MM.1S (cell line): ENCODE measurements around the gene FCRL1.

Source experiments
- DNase-seq: peaks from one replicate; pipeline ENCODE4 v3.0.0-alpha.2; 2015
- H2AFZ ChIP-seq: fragments of 300-600 bp; sonication (generic); 2 replicates; pipeline ENCODE4 v1.6.0; 2016; ENCODE audit warnings: antibody characterized with exemption, low read length
- H3F3A ChIP-seq: fragments of 300-600 bp; sonication (generic); 2 replicates; pipeline ENCODE4 v1.6.1; 2016; ENCODE audit warnings: mild to moderate bottlenecking, antibody characterized with exemption, low read length, moderate library complexity, mixed read lengths; ENCODE audit not compliant: insufficient read depth
- H3K27ac ChIP-seq: fragments of 300-600 bp; sonication (generic); 2 replicates; pipeline ENCODE4 v1.5.1; 2016; ENCODE audit warnings: mild to moderate bottlenecking, low read length
- H3K27me3 ChIP-seq: fragments of 300-600 bp; sonication (generic); replicated peaks from 2 replicates; pipeline ENCODE4 v1.6.0; 2016; ENCODE audit warnings: low read length; ENCODE audit not compliant: insufficient read depth
- H3K36me3 ChIP-seq: fragments of 300-600 bp; sonication (generic); replicated peaks from 2 replicates; pipeline ENCODE4 v1.6.1; 2016; ENCODE audit warnings: mild to moderate bottlenecking, low read length, mixed read lengths; ENCODE audit not compliant: insufficient read depth
- H3K4me1 ChIP-seq: fragments of 300-600 bp; sonication (generic); 2 replicates; pipeline ENCODE4 v1.6.1; 2016; ENCODE audit warnings: low read length, mixed read lengths
- H3K4me2 ChIP-seq: fragments of 300-600 bp; sonication (generic); 2 replicates; pipeline ENCODE4 v1.6.0; 2016; ENCODE audit warnings: low read depth, low read length
- H3K4me3 ChIP-seq: fragments of 300-600 bp; sonication (generic); 2 replicates; pipeline ENCODE4 v1.5.1; 2016; ENCODE audit warnings: low read length, mixed read lengths
- H3K79me2 ChIP-seq: fragments of 300-600 bp; sonication (generic); 2 replicates; pipeline ENCODE4 v1.6.1; 2016; ENCODE audit warnings: mixed run types, low read length, mixed read lengths
- H3K9ac ChIP-seq: fragments of 300-600 bp; sonication (generic); 2 replicates; pipeline ENCODE4 v1.6.1; 2016; ENCODE audit warnings: low read length, mixed read lengths
- H3K9me2 ChIP-seq: fragments of 300-600 bp; sonication (generic); replicated peaks from 2 replicates; pipeline ENCODE4 v1.6.1; 2016; ENCODE audit warnings: mild to moderate bottlenecking, low read length, mixed read lengths; ENCODE audit not compliant: insufficient read depth
- H3K9me3 ChIP-seq: fragments of 300-600 bp; sonication (generic); replicated peaks from 2 replicates; pipeline ENCODE4 v1.6.1; 2016; ENCODE audit warnings: mild to moderate bottlenecking, low read length, mixed read lengths; ENCODE audit not compliant: insufficient read depth
- H4K20me1 ChIP-seq: fragments of 300-600 bp; sonication (generic); 2 replicates; pipeline ENCODE4 v1.6.1; 2016; ENCODE audit warnings: mild to moderate bottlenecking, low read length, moderate library complexity, mixed read lengths; ENCODE audit not compliant: insufficient read depth
- CTCF ChIP-seq: fragments of 300-600 bp; sonication (generic); IDR thresholded peaks from 2 replicates; pipeline ENCODE4 v1.5.1; 2016; ENCODE audit warnings: antibody characterized with exemption, low read length, mixed read lengths
- EZH2 ChIP-seq: fragments of 300-600 bp; sonication (generic); optimal IDR thresholded peaks from 2 replicates; pipeline ENCODE3; 2017; ENCODE audit warnings: low read depth, mild to moderate bottlenecking, antibody characterized with exemption, low read length, mixed read lengths
- EZH2phosphoT487 ChIP-seq: fragments of 300-600 bp; sonication (generic); IDR thresholded peaks from 2 replicates; pipeline ENCODE4 v1.6.1; 2018; ENCODE audit warnings: antibody characterized with exemption, low read length

Gene FCRL1

GRCh38 chr1:157856538-157856937 is 36.6 kb upstream of the FCRL1 start:
- H3K9ac ChIP-seq, result no peak overlapping the region
- no peak for DNase-seq
- H3K79me2 ChIP-seq, result no peaks in the 10 kb centered on the region
- H3K9me2 ChIP-seq, result no peaks in the 10 kb centered on the region
- H4K20me1 ChIP-seq, result no peaks in the 10 kb centered on the region
- H2AFZ ChIP-seq, result no peak overlapping the region
- no peaks in the 10 kb centered on the region for H3F3A ChIP-seq
- H3K36me3 ChIP-seq, result no peaks in the 10 kb centered on the region
- no peaks in the 10 kb centered on the region for H3K4me1 ChIP-seq
- no peak overlapping the region for H3K4me2 ChIP-seq
- TF ChIP-seq EZH2phosphoT487 (no peak), CTCF (no peak), EZH2 (no peak)
- no peaks in the 10 kb centered on the region for H3K27me3 ChIP-seq
- no peaks in the 10 kb centered on the region for H3K9me3 ChIP-seq
- H3K4me3 ChIP-seq, result no peak overlapping the region
- H3K27ac ChIP-seq, result no peak overlapping the region

GRCh38 chr1:157852476-157852875 is 32.6 kb upstream of the FCRL1 start:
- Histone ChIP-seq H3K9me2 (no peaks in the 10 kb centered on the region), H3K79me2 (no peaks in the 10 kb centered on the region), H3K27me3 (no peaks in the 10 kb centered on the region), H3F3A (peaks cover 14% of the 10 kb centered on the region), H3K4me2 (no peak overlapping the region), H3K27ac (no peak overlapping the region), H3K9me3 (no peaks in the 10 kb centered on the region), H2AFZ (no peak overlapping the region), H3K36me3 (no peaks in the 10 kb centered on the region), H3K4me1 (peaks cover 15% of the 10 kb centered on the region), H3K9ac (no peak overlapping the region), H4K20me1 (no peaks in the 10 kb centered on the region), H3K4me3 (no peak overlapping the region)
- TF ChIP-seq CTCF (no peak), EZH2phosphoT487 (no peak), EZH2 (no peak)
- DNase-seq, result no peak

- peak overlapping the region; percentile 52 for H2AFZ ChIP-seq
- no peaks in the 10 kb centered on the region for H3K36me3 ChIP-seq
- H3K9me3 ChIP-seq, result no peaks in the 10 kb centered on the region
- H3K9me2 ChIP-seq, result no peaks in the 10 kb centered on the region
- no peaks in the 10 kb centered on the region for H4K20me1 ChIP-seq
- DNase-seq, result peak; percentile 70
- H3K79me2 ChIP-seq, result no peaks in the 10 kb centered on the region
- peaks cover 27% of the 10 kb centered on the region for H3K4me1 ChIP-seq
- peak overlapping the region; percentile 72 for H3K27ac ChIP-seq
- no peak for TF ChIP-seq CTCF
- no peak for TF ChIP-seq EZH2phosphoT487
- no peak for TF ChIP-seq EZH2
- peaks cover 14% of the 10 kb centered on the region for H3F3A ChIP-seq
- H3K4me2 ChIP-seq, result peak overlapping the region; percentile 71
- peak overlapping the region; percentile 29; the same call in 1 of the 2 replicates for H3K9ac ChIP-seq
- H3K4me3 ChIP-seq, result peak overlapping the region; percentile 22
- H3K27me3 ChIP-seq, result no peaks in the 10 kb centered on the region
Observed at GRCh38 chr1:157849229-157849875, 29.4 kb upstream of the FCRL1 start.
